Measurements from ENCODE around the gene PSMA4. TPM values are rescaled to one million over a fixed set of nuclear protein-coding genes. Genes with fewer than 3 reads are reported as not detected.
"Not testable (repeated sequence)": the region's sequence is repeated elsewhere in the genome, so short reads cannot be mapped to it uniquely, and the experiment has no call there.

Gene PSMA4
- polyA plus RNA-seq, 1 donor, result 241 TPM

DNA sequence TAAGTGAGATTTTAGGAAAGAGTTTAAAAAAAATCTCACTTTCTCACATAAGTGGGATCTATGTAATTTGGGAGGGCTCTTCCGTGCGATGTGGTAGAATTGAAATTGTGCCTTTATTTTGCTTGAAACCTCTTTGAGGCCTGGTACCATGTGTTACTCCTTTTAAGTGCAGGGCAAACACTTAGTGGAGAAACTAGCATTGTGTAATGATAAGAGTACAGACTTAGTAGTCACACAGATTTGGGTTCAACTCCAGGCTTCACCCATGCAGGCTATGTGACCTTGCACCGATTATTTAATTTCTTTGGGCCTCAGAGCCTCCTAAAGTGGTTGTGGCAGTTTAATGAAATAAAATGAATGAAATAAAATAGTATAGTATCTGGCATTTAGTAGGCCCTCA lies 2.4 kb downstream of the PSMA4 start:
- H3K27ac ChIP-seq (ENCODE audit: low read length), result no peak overlapping the region
- no peaks in the 10 kb centered on the region for H3K27me3 ChIP-seq (ENCODE audit: control insufficient read depth, insufficient read depth, low read length)
- peaks cover 3% of the 10 kb centered on the region for H3K4me1 ChIP-seq (ENCODE audit: control insufficient read depth, insufficient read depth, low read length)
- no peak overlapping the region for H3K4me3 ChIP-seq (ENCODE audit: low read length)
- WGBS (ENCODE audit: insufficient coverage, low lambda C conversion rate), result no CpG with 5 or more reads among the region's 3 CpGs
- H3K9me3 ChIP-seq (ENCODE audit: control insufficient read depth, low read depth, low read length), result no peaks in the 10 kb centered on the region
- no peak for DNase-seq
- peaks cover 44% of the 10 kb centered on the region for H3K36me3 ChIP-seq (ENCODE audit: control insufficient read depth, insufficient read depth, low read length)

DNA sequence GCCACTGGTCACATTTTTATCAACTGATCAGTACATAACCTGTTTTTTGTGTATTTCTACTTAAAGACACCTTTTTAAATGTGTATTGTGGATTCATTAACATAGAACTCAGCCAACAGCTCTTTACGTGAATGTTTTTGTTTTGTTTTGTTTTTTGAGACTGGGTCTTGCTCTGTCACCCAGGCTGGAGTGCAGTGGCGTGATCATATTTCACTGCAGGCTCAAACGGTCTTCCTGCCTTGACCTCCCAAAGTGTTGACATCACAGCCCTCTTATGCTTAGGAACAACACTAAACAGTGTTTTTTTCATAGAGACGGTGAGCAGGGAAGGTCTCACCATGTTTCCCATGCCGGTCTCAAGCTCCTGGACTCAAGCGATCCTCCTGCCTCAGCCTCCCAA lies 9.9 kb downstream of the PSMA4 start:
- no peak overlapping the region for H3K4me3 ChIP-seq (ENCODE audit: low read length)
- H3K9me3 ChIP-seq (ENCODE audit: control insufficient read depth, low read depth, low read length), result no peaks in the 10 kb centered on the region
- WGBS (ENCODE audit: insufficient coverage, low lambda C conversion rate), result 75% methylated on average over 1 of the region's 6 CpGs
- no peak overlapping the region for H3K27ac ChIP-seq (ENCODE audit: low read length)
- H3K36me3 ChIP-seq (ENCODE audit: control insufficient read depth, insufficient read depth, low read length), result peaks cover 52% of the 10 kb centered on the region
- H3K27me3 ChIP-seq (ENCODE audit: control insufficient read depth, insufficient read depth, low read length), result no peaks in the 10 kb centered on the region
- H3K4me1 ChIP-seq (ENCODE audit: control insufficient read depth, insufficient read depth, low read length), result no peaks in the 10 kb centered on the region
- no peak for DNase-seq

- Histone ChIP-seq H3K36me3 (ENCODE audit: control insufficient read depth, insufficient read depth, low read length) (peaks cover 46% of the 10 kb centered on the region), H3K27ac (ENCODE audit: low read length) (no peak overlapping the region), H3K9me3 (ENCODE audit: control insufficient read depth, low read depth, low read length) (no peaks in the 10 kb centered on the region), H3K4me1 (ENCODE audit: control insufficient read depth, insufficient read depth, low read length) (no peaks in the 10 kb centered on the region), H3K4me3 (ENCODE audit: low read length) (no peak overlapping the region), H3K27me3 (ENCODE audit: control insufficient read depth, insufficient read depth, low read length) (no peaks in the 10 kb centered on the region)
- DNase-seq, result no peak
- whole genome bisulfite sequencing (ENCODE audit: insufficient coverage, low lambda C conversion rate), result 88% methylated on average over 1 of the region's 3 CpGs
These were observed 10.6 kb downstream of the PSMA4 start for GRCh38 chr15:78550815-78551214.

GRCh38 chr15:78551902-78552301 lies 11.7 kb downstream of the PSMA4 start:
- Histone ChIP-seq H3K27ac (ENCODE audit: low read length) (no peak overlapping the region), H3K9me3 (ENCODE audit: control insufficient read depth, low read depth, low read length) (no peaks in the 10 kb centered on the region), H3K27me3 (ENCODE audit: control insufficient read depth, insufficient read depth, low read length) (no peaks in the 10 kb centered on the region), H3K4me1 (ENCODE audit: control insufficient read depth, insufficient read depth, low read length) (no peaks in the 10 kb centered on the region), H3K36me3 (ENCODE audit: control insufficient read depth, insufficient read depth, low read length) (peaks cover 37% of the 10 kb centered on the region), H3K4me3 (ENCODE audit: low read length) (no peak overlapping the region)
- no peak for DNase-seq
- WGBS (ENCODE audit: insufficient coverage, low lambda C conversion rate), result no CpG with 5 or more reads among the region's 5 CpGs

- H3K4me3 ChIP-seq (ENCODE audit: low read length), result no peak overlapping the region
- WGBS (ENCODE audit: insufficient coverage, low lambda C conversion rate), result no CpG with 5 or more reads among the region's 5 CpGs
- no peak overlapping the region for H3K27ac ChIP-seq (ENCODE audit: low read length)
- peaks cover 30% of the 10 kb centered on the region for H3K36me3 ChIP-seq (ENCODE audit: control insufficient read depth, insufficient read depth, low read length)
- no peak for DNase-seq
- H3K9me3 ChIP-seq (ENCODE audit: control insufficient read depth, low read depth, low read length), result no peaks in the 10 kb centered on the region
- H3K4me1 ChIP-seq (ENCODE audit: control insufficient read depth, insufficient read depth, low read length), result no peaks in the 10 kb centered on the region
- H3K27me3 ChIP-seq (ENCODE audit: control insufficient read depth, insufficient read depth, low read length), result no peaks in the 10 kb centered on the region
These were observed 12.4 kb downstream of the PSMA4 start for GRCh38 chr15:78552597-78552996.

DNA sequence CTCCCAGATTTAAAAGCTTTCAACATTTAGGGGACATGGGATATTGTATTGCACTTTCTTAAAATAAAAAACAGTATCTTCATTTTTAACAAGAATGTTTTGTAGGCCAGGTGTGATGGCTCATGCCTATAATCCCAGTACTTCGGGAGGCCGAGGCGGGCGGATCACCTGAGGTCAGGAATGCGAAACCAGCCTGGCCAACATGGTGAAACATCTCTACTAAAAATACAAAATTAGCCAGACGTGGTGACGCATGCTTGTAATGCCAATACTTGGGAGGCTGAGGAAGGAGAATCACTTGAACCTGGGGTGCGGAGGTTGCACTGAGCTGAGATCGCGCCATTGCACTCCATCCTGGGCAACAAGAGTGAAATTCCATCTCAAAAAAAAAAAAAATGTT lies 20.0 kb downstream of the PSMA4 start:
- H3K4me3 ChIP-seq (ENCODE audit: low read length); H3K36me3 ChIP-seq (ENCODE audit: control insufficient read depth, insufficient read depth, low read length); H3K9me3 ChIP-seq (ENCODE audit: control insufficient read depth, low read depth, low read length); H3K27ac ChIP-seq (ENCODE audit: low read length); DNase-seq; H3K4me1 ChIP-seq (ENCODE audit: control insufficient read depth, insufficient read depth, low read length): not testable (repeated sequence)
- 100% methylated on average over 2 of the region's 10 CpGs for WGBS (ENCODE audit: insufficient coverage, low lambda C conversion rate)
- H3K27me3 ChIP-seq (ENCODE audit: control insufficient read depth, insufficient read depth, low read length), result peaks cover 26% of the 10 kb centered on the region

- WGBS (ENCODE audit: insufficient coverage, low lambda C conversion rate), result no CpG with 5 or more reads among the region's 5 CpGs
- peaks cover 36% of the 10 kb centered on the region for H3K27me3 ChIP-seq (ENCODE audit: control insufficient read depth, insufficient read depth, low read length)
- H3K27ac ChIP-seq (ENCODE audit: low read length), result no peak overlapping the region
- no peak for DNase-seq
- peaks cover 3% of the 10 kb centered on the region for H3K4me1 ChIP-seq (ENCODE audit: control insufficient read depth, insufficient read depth, low read length)
- H3K4me3 ChIP-seq (ENCODE audit: low read length), result no peak overlapping the region
- H3K9me3 ChIP-seq (ENCODE audit: control insufficient read depth, low read depth, low read length), result no peaks in the 10 kb centered on the region
- no peaks in the 10 kb centered on the region for H3K36me3 ChIP-seq (ENCODE audit: control insufficient read depth, insufficient read depth, low read length)
These were observed 21.2 kb downstream of the PSMA4 start for GRCh38 chr15:78561490-78561889.

DNA sequence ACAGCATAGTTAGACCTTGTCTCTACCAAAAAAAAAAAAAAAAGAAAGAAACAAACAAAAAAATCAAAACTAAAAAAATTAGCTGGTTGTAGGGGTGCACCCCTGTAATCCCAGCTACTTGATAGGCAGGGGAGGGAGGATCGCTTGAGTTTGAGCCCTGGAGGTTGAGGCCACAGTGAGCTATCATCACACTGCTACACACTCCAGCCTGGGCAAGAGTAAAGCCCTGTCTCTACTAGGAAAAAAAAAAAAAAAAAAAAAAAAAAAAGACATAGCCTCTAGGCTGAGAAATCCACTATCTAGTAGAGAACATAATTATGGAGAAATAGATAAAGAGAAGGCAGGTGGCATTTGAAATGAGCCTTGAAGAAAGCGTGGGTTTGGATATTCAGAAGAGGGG lies 22.8 kb downstream of the PSMA4 start:
- H3K4me1 ChIP-seq (ENCODE audit: control insufficient read depth, insufficient read depth, low read length), result peaks cover 3% of the 10 kb centered on the region
- 60% methylated on average over 1 of the region's 2 CpGs for WGBS (ENCODE audit: insufficient coverage, low lambda C conversion rate)

DNA sequence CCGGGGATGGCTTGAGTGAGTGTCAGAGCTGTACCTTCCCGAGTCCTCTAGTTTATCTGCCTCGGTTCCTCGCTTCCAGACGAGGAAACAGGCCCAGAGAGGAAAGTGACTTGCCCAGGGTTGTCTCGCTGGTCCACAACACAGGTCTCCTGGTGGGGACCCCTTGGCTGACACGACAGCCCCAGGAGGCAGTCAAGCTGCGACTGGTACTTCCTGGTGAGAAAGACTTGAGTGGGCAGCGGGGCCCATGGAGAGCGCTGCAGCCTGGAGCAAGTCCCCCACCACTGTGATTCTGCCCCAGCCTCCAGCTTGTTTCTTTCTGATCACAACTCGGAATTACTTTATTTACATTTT lies 24.5 kb downstream of the PSMA4 start:
- H3K4me1 ChIP-seq (ENCODE audit: control insufficient read depth, insufficient read depth, low read length), result peaks cover 3% of the 10 kb centered on the region
- H3K36me3 ChIP-seq (ENCODE audit: control insufficient read depth, insufficient read depth, low read length), result no peaks in the 10 kb centered on the region
- peaks cover 41% of the 10 kb centered on the region for H3K27me3 ChIP-seq (ENCODE audit: control insufficient read depth, insufficient read depth, low read length)
- no peak overlapping the region for H3K27ac ChIP-seq (ENCODE audit: low read length)
- no peak for DNase-seq
- no peak overlapping the region for H3K4me3 ChIP-seq (ENCODE audit: low read length)
- H3K9me3 ChIP-seq (ENCODE audit: control insufficient read depth, low read depth, low read length), result no peaks in the 10 kb centered on the region
- WGBS (ENCODE audit: insufficient coverage, low lambda C conversion rate), result no CpG with 5 or more reads among the region's 11 CpGs

More for the DNA sequence above, 22.8 kb downstream of the PSMA4 start:
- Histone ChIP-seq H3K27me3 (ENCODE audit: control insufficient read depth, insufficient read depth, low read length) (peaks cover 44% of the 10 kb centered on the region), H3K4me3 (ENCODE audit: low read length) (no peak overlapping the region), H3K36me3 (ENCODE audit: control insufficient read depth, insufficient read depth, low read length) (no peaks in the 10 kb centered on the region), H3K9me3 (ENCODE audit: control insufficient read depth, low read depth, low read length) (no peaks in the 10 kb centered on the region), H3K27ac (ENCODE audit: low read length) (no peak overlapping the region)
- no peak for DNase-seq

GRCh38 chr15:78565097-78565950 lies 25.1 kb downstream of the PSMA4 start, which contains the start of gene CHRNA5:
TSS of gene CHRNA5 (plus strand) at chr15:78565520. CDS start at chr15:78565720, 200 bp downstream.
- Histone ChIP-seq H3K9me3 (ENCODE audit: control insufficient read depth, low read depth, low read length) (no peaks in the 10 kb centered on the region), H3K4me3 (ENCODE audit: low read length) (peak within 1 kb of the TSS; percentile 44), H3K27me3 (ENCODE audit: control insufficient read depth, insufficient read depth, low read length) (peaks cover 41% of the 10 kb centered on the region), H3K4me1 (ENCODE audit: control insufficient read depth, insufficient read depth, low read length) (peaks cover 3% of the 10 kb centered on the region), H3K36me3 (ENCODE audit: control insufficient read depth, insufficient read depth, low read length) (no peaks in the 10 kb centered on the region), H3K27ac (ENCODE audit: low read length) (no peak within 1 kb of the TSS)
- 0% methylated on average over 2 of the region's 75 CpGs for WGBS (ENCODE audit: insufficient coverage, low lambda C conversion rate)
- DNase-seq, result peak; percentile 49 to 81
